ENCODE measurements around the gene ABLIM3.
A peak's percentile ranks its signal among the peaks of the same experiment; 100 is the strongest.

Gene ABLIM3

GRCh38 chr5:149221326-149221725 is 80.0 kb downstream of the ABLIM3 start:
- no peak for DNase-seq

- DNase-seq = no peak
Observed at GRCh38 chr5:149221731-149222342, 80.5 kb downstream of the ABLIM3 start.

GRCh38 chr5:149223081-149223848 is 82.0 kb downstream of the ABLIM3 start:
- no peak for DNase-seq

DNA sequence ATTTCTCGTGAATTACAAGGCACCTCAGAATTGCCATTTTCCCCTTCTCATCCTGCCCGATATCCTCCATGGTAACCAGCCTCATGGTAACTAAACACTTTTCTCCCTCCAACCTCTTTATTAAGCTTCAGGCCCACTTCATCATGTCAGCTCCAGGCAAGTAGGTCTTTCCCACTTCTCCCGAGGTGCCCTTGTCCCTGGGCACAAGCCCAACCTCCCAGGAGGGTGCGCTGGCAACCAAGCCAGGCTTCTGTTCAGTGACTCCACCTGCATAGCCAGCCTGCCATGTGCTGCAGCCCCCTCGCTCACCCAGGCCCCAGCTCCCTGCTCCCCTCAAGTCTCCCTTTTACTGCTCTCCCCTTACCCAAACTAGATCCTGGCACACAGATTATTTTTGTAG is 83.0 kb downstream of the ABLIM3 start:
- no peak for DNase-seq

- no peak for DNase-seq
Observed at GRCh38 chr5:149227168-149227826, 86.0 kb downstream of the ABLIM3 start.

- no peak for DNase-seq
Observed at GRCh38 chr5:149228618-149229297, 87.5 kb downstream of the ABLIM3 start.

DNA sequence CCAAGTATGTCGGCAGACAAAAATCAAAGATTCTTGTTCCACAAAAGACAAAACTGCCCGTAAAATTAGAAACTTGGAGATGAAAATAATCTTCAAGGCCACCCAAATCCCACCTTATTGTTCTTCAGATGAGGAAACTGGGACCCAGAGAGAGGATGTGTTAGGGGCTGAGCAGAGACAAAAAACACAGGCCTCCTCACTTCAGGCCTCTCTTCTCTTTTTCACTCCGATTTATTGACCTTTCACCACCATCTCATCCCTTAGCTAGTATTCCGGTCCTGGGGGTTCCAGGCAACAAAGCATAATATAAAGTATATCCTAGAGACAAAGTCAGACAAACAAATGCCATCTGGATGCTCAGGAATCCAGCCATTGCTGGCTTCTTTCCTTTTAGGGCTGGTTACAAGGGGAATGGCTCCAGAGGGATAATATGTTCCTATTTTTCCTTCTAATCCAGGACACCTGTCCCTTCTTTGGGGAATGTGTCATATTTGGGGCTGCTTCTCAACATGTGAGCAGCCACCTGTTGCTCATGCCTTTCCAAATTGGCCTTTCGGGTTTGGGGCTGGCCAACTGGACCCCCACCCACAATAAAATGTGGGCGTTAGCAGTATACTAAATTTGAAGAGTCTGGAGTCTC is 88.1 kb downstream of the ABLIM3 start:
- no peak for DNase-seq

DNA sequence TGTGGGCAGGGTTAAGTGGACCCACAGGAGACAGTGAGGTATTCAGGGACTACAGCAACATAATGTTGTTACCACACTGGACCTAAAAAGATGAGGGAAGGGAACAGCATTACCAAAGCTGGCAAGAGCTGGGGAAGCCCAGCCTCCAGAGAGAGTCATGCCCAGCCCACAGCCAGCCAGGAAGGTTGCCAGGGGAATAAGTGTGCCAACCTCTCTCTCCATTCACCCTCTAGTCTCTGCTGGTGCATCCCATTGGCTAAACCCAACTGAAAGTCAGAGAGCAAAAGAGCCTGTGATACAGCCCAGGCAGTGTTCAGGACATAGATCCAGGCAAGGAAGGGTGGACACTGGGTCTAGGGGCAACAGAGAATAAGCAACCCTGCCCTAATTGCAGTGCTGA is 94.5 kb downstream of the ABLIM3 start:
- no peak for DNase-seq

GRCh38 chr5:149237662-149238061 is 96.4 kb downstream of the ABLIM3 start:
- DNase-seq = no peak

DNA sequence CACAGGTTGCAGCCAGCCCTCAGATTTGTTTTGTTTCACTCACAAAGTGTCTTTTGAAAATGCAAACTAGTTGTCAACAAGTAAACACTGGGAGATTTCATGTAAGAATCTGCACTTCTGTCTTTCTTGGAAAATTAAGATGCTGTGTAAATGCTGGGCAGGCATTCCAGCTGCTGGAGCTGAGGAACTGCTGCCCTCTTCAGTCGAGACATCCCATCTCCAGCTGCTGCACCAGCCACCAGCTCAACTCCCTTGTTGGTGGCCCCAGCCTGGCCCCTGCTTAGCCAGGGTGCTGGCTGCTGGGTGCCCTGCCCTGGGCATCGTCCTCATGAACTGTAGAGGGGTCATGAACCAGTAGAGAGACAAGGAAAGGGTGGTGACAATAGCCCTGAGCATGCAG is 97.2 kb downstream of the ABLIM3 start:
- DNase-seq = no peak

DNA sequence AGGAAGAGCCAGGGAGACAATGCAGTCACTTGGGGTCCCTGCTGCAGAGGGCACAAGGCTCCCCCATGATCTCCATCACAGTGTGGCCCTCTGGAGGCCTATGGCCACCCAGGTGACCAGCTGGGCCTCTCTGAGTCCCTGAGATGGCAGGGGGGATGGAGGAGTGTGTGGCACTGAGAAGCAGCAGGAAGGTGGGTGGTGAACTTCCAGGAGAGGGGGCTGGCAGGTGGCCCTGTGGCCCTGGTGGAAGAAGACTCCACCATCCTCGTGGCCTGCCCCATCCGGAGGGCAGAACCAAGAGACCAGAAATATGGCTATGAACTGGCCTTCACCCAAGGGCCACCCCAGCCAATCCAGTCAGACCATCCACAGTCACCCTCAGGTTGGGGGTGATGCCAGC is 98.6 kb downstream of the ABLIM3 start:
- DNase-seq = no peak

DNA sequence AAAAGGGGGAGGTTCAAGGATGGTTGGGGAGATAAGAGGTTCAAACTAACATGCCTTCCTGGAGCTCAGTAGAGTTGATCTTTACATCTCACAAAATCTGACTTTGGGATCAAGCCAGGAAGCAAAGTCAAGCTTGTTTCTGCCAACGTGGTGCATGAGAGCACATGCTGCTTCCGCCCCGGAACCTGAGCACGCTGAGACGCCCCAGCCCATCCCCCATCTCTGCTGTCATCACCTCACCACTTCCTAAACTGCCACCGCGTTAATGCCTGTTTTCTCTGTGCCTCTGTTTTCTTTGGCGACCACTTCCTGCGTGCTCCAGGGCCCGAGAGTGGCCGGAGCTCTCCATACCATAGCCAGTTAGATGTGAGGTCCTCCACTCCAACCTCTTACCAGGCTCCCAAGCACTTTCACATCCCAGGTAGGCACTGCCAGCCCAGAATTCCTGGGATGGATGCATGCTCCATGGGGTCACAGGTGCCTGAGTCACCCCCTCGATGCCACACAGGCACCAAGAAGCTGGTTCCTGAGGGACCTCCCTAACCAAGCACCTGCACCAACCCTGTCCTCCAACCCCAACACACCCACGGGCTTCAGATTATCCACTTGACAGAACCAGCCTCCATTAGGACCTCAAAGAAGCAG is 99.2 kb downstream of the ABLIM3 start:
- peak; percentile 82 for DNase-seq

DNA sequence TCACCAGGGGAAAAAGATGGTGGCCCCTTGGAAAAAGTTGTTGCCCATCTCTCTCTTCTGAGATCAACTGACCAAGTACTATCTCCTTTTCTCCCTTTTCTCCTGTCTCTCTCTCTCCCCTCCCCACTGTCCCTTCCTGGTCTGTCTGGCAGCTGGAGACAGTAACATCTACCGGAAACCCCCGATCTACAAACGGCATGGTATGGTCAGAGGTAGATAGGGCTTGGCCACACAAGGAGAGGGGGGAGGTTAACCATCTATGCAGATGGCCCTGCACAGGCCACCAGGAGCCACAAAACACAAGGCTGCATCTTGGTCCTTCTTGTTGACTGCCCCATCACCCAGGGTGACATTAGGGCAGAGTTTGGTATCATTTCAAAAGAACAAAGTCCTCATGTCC is 101.0 kb downstream of the ABLIM3 start:
- no peak for DNase-seq

GRCh38 chr5:149246906-149247305 is 105.6 kb downstream of the ABLIM3 start:
- no peak for DNase-seq

DNA sequence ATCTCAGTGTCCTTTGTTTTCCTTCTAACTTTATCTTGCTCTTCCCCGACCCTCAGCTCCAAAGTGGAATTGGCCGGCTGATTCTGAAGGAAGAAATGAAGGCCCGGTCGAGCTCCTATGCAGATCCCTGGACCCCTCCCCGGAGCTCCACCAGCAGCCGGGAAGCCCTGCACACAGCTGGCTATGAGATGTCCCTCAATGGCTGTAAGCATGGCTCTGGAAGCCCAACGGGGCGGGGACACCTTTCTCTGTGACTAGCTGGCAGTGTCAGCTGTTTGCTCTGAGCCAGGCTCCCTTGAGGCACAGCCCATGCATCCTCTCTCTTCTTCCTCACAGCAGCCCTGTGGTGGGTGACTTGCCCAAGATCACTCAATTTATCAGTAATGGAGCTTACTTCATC is 106.4 kb downstream of the ABLIM3 start:
- no peak for DNase-seq

GRCh38 chr5:149251546-149251945 is 110.3 kb downstream of the ABLIM3 start:
- DNase-seq = no peak

DNA sequence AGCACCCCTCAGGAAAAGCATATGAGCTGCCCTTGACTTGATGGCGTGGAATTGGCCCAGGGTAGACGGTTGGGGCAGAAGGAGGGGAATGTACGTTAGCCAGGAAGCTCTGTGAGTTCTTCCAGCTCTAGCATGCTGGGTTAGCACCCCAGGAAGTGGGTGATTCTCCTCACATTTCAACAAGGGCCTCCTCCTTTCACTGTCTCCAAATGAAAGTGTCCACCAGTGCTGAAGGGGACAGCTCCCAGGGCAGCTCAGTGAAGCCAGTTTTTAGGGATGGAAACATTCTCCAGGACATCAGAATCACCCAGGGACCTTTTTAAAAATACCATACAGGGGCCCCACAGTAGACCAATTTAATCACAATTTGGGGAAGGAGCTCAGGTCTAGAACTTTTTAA is 113.2 kb downstream of the ABLIM3 start:
- no peak for DNase-seq

GRCh38 chr5:149256451-149256850 is 115.2 kb downstream of the ABLIM3 start:
- no peak for DNase-seq

DNA sequence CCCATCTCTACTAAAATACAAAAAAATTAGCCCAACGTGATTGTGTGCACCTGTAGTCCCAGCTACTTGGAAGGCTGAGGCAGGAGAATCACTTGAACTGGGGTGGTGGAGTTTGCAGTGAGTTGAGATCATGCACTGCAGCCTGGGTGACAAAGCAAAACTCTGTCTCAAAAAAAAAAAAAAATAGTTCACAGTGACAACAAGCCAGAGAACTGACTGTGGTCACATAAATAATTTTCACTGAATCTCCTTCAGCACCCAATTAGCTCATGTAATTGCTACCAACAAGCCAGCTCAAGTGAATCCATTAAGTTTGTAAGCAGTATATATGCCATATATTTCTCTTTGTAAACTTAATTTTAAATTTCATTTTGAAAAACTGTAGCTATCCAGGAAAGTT is 115.8 kb downstream of the ABLIM3 start:
- DNase-seq = no peak

GRCh38 chr5:149257889-149258705 is 116.8 kb downstream of the ABLIM3 start:
- DNase-seq = no peak

DNA sequence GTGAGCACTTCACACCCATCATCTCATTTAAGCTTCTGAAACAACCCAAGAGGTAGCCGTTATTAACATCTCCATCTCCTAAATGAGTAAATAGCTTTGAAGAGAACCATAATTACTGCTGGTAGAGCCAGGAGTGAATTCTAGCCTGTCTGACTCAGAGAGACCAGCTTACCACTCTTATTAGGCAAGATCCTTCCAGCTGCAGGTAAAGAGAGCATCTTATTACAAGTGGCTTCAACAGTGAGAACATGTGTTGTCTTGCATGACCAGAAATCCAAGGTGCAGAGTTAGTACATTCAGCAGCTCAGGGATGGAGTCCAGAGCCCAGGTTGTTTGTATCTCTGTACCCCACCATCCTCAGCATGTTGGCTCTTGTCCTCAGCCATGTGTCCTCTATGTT is 119.5 kb downstream of the ABLIM3 start:
- no peak for DNase-seq

DNA sequence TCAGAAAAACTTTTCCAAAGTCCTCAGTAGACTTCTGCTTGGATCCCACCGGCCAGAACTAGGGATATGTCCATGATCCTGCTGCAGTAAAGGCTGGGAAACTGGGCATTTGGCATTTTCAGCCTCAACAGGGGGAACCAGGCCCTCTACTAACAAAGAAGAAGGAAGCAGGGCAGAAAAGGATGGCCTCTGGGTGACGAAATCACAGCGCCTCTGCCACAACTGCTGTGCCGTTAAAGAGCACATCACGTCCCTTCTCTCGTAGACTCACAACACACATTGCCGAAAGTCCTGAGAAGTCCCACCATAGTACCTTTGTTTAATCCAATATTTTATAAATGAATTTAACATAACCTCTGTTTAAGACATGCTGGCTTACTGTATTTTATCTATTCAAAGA is 120.0 kb downstream of the ABLIM3 start:
- DNase-seq = no peak
